Measurements from ENCODE around the gene KIF11.
"Not testable (repeated sequence)": the region's sequence is repeated elsewhere in the genome, so short reads cannot be mapped to it uniquely, and the experiment has no call there.

DNA sequence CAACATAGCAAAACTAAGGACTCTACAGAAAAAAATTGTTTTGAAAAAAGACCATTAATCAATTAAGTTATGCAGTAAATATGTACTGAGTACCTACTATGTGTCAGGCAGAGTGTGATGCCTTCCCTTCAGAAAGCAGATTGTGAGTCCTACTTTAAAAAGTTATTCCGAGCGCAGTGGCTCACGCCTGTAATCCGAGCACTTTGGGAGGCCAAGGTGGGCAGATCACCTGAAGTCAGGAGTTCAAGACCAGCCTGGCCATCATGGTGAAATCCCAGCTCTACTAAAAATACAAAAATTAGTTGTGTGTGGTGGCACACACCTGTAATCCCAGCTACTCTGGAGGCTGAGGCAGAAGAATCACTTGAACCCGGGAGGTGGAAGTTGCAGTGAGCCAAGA, 23.3 kb upstream of the KIF11 start:
- TF ChIP-seq, protein P1, sequence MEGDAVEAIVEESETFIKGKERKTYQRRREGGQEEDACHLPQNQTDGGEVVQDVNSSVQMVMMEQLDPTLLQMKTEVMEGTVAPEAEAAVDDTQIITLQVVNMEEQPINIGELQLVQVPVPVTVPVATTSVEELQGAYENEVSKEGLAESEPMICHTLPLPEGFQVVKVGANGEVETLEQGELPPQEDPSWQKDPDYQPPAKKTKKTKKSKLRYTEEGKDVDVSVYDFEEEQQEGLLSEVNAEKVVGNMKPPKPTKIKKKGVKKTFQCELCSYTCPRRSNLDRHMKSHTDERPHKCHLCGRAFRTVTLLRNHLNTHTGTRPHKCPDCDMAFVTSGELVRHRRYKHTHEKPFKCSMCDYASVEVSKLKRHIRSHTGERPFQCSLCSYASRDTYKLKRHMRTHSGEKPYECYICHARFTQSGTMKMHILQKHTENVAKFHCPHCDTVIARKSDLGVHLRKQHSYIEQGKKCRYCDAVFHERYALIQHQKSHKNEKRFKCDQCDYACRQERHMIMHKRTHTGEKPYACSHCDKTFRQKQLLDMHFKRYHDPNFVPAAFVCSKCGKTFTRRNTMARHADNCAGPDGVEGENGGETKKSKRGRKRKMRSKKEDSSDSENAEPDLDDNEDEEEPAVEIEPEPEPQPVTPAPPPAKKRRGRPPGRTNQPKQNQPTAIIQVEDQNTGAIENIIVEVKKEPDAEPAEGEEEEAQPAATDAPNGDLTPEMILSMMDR (IDR thresholded peaks at IDR 0.05) = not testable (repeated sequence)
- not testable (repeated sequence) for TF ChIP-seq POLR2A (IDR thresholded peaks at IDR 0.05)

Data from upper lobe of left lung (tissue), 4 donors.